Stimulated activated CD8-positive, alpha-beta memory T cell treated with anti-CD3 and anti-CD28 coated beads, Interleukin-12 subunit alpha, Interleukin-12 subunit beta, amount 100 ng/mL, for 24 hours (primary cell): ENCODE results near the gene ZRANB3.
"Not testable (repeated sequence)": the region's sequence is repeated elsewhere in the genome, so short reads cannot be mapped to it uniquely, and the experiment has no call there.

Experiments used
- DNase-seq: peaks from one replicate; pipeline ENCODE4 v3.0.0-alpha.2; 2020; ENCODE audit errors: extremely low read depth

The ZRANB3 gene

GRCh38 chr2:135327146-135327545 is 203.9 kb downstream of the ZRANB3 start:
- DNase-seq, result no peak

GRCh38 chr2:135320465-135321355 is 210.3 kb downstream of the ZRANB3 start:
- no peak for DNase-seq

GRCh38 chr2:135318808-135319207 is 212.2 kb downstream of the ZRANB3 start:
- DNase-seq, result no peak

- no peak for DNase-seq
These were observed 213.6 kb downstream of the ZRANB3 start for GRCh38 chr2:135317375-135317774.

GRCh38 chr2:135311962-135312361 is 219.1 kb downstream of the ZRANB3 start:
- no peak for DNase-seq

GRCh38 chr2:135311268-135311667 is 219.8 kb downstream of the ZRANB3 start:
- no peak for DNase-seq

GRCh38 chr2:135304694-135305093 is 226.3 kb downstream of the ZRANB3 start:
- no peak for DNase-seq

GRCh38 chr2:135299658-135300244 is 231.3 kb downstream of the ZRANB3 start:
- DNase-seq, result no peak

- DNase-seq, result no peak
These were observed 231.9 kb downstream of the ZRANB3 start for GRCh38 chr2:135299165-135299564.

- DNase-seq, result not testable (repeated sequence)
These were observed 243.9 kb downstream of the ZRANB3 start for GRCh38 chr2:135287121-135287520.

GRCh38 chr2:135285391-135285790 is 245.6 kb downstream of the ZRANB3 start:
- no peak for DNase-seq

- no peak for DNase-seq
These were observed 249.6 kb downstream of the ZRANB3 start for GRCh38 chr2:135281379-135281778.

- no peak for DNase-seq
These were observed 251.8 kb downstream of the ZRANB3 start for GRCh38 chr2:135279209-135279608.

GRCh38 chr2:135276525-135276924 is 254.5 kb downstream of the ZRANB3 start:
- DNase-seq, result no peak

GRCh38 chr2:135271006-135271405 is 260.0 kb downstream of the ZRANB3 start:
- DNase-seq, result no peak

GRCh38 chr2:135265960-135266490 is 265.0 kb downstream of the ZRANB3 start:
- DNase-seq, result no peak

- DNase-seq, result no peak
These were observed 271.9 kb downstream of the ZRANB3 start for GRCh38 chr2:135259123-135259522.

- no peak for DNase-seq
These were observed 272.8 kb downstream of the ZRANB3 start for GRCh38 chr2:135258193-135258592.

GRCh38 chr2:135257383-135258090 is 273.5 kb downstream of the ZRANB3 start:
- DNase-seq, result no peak

- DNase-seq, result no peak
These were observed 274.3 kb downstream of the ZRANB3 start for GRCh38 chr2:135256531-135257260.

- no peak for DNase-seq
These were observed 275.8 kb downstream of the ZRANB3 start for GRCh38 chr2:135255208-135255607.
